Liver (tissue), 9 donors: ENCODE results near the gene LGI1. TPM values are rescaled to one million over a fixed set of nuclear protein-coding genes. Genes with fewer than 3 reads are reported as not detected.

Source experiments
- DNase-seq: peaks from one replicate; pipeline ENCODE4 v3.0.0-alpha.2; 2017; ENCODE audit warnings: low spot score
- H3K27ac ChIP-seq, 2 donors: one replicate each; pipeline ENCODE4 v1.7.0; 2013; ENCODE audit warnings: inconsistent platforms in 2 of 2, low read length in 2 of 2, control low read depth in 1 of 2, low read depth in 1 of 2, mild to moderate bottlenecking in 1 of 2
- H3K27me3 ChIP-seq, 4 donors: one replicate each; pipeline versions ENCODE4 v1.6.1 to v1.7.0; 2013; ENCODE audit warnings: low read length in 3 of 4, inconsistent platforms in 1 of 4, mild to moderate bottlenecking in 1 of 4, moderate library complexity in 1 of 4; ENCODE audit not compliant: control insufficient read depth in 4 of 4, insufficient read depth in 4 of 4
- H3K36me3 ChIP-seq, 4 donors: one replicate each; pipeline versions ENCODE4 v1.6.1 to v1.7.0; 2013; ENCODE audit warnings: low read length in 3 of 4, mild to moderate bottlenecking in 3 of 4, low read depth in 1 of 4, moderate library complexity in 1 of 4; ENCODE audit not compliant: control insufficient read depth in 4 of 4, insufficient read depth in 3 of 4
- H3K4me1 ChIP-seq, 4 donors: one replicate each; pipeline versions ENCODE4 v1.6.1 to v1.7.0; 2013; ENCODE audit warnings: low read length in 3 of 4, mild to moderate bottlenecking in 3 of 4, moderate library complexity in 1 of 4; ENCODE audit not compliant: control insufficient read depth in 4 of 4, insufficient read depth in 4 of 4
- H3K4me3 ChIP-seq, 3 donors: one replicate each; pipeline versions ENCODE4 v1.6.1 to v1.7.0; 2013; ENCODE audit warnings: low read length in 3 of 3, control low read depth in 1 of 3, low read depth in 1 of 3, mild to moderate bottlenecking in 1 of 3
- H3K9ac ChIP-seq, 2 donors: one replicate each; pipeline ENCODE4 v1.7.0; 2013; ENCODE audit warnings: low read length in 2 of 2, mild to moderate bottlenecking in 2 of 2, moderate library complexity in 2 of 2, control low read depth in 1 of 2, low read depth in 1 of 2
- H3K9me3 ChIP-seq, 4 donors: one replicate each; pipeline versions ENCODE4 v1.6.1 to v1.7.0; 2013; ENCODE audit warnings: low read length in 3 of 4; ENCODE audit not compliant: control insufficient read depth in 4 of 4
- ATF3 ChIP-seq: IDR thresholded peaks from 2 replicates; pipeline ENCODE4 v1.6.1; 2016; ENCODE audit warnings: antibody characterized with exemption
- CTCF ChIP-seq: fragments of 150-350 bp; IDR thresholded peaks from 2 replicates; pipeline ENCODE4 v1.5.1; 2017; ENCODE audit warnings: improper control_type of control experiment, low read depth, low read length; ENCODE audit not compliant: missing input control
- EGR1 ChIP-seq, 2 donors: IDR thresholded peaks; 2 replicates each; pipeline ENCODE4 v1.6.1; 2016 to 2018; ENCODE audit warnings: antibody characterized with exemption in 2 of 2, low read depth in 2 of 2
- FOXA2 ChIP-seq: IDR thresholded peaks from 2 replicates; pipeline ENCODE4 v1.6.1; 2016; ENCODE audit warnings: antibody characterized with exemption
- HNF4A ChIP-seq, 2 donors: conservative IDR thresholded peaks; 2 replicates each; pipeline ENCODE4 v1.6.1; 2016; ENCODE audit warnings: antibody characterized with exemption in 2 of 2, mild to moderate bottlenecking in 2 of 2
- HNF4G ChIP-seq: IDR thresholded peaks from 2 replicates; pipeline ENCODE4 v1.6.1; 2016; ENCODE audit warnings: antibody characterized with exemption
- JUND ChIP-seq, 2 donors: IDR thresholded peaks; 2 replicates each; pipeline ENCODE4 v1.6.1; 2016; ENCODE audit warnings: antibody characterized with exemption in 2 of 2
- MAX ChIP-seq: IDR thresholded peaks from 2 replicates; pipeline ENCODE4 v1.6.1; 2016; ENCODE audit warnings: antibody characterized with exemption
- NR2F2 ChIP-seq: IDR thresholded peaks from 2 replicates; pipeline ENCODE4 v1.6.1; 2016; ENCODE audit warnings: antibody characterized with exemption
- RAD21 ChIP-seq, 2 donors: IDR thresholded peaks; 2 replicates each; pipeline ENCODE4 v1.6.1; 2016; ENCODE audit warnings: antibody characterized with exemption in 2 of 2, mild to moderate bottlenecking in 2 of 2
- RXRA ChIP-seq, 2 donors: IDR thresholded peaks; 2 replicates each; pipeline ENCODE4 v1.6.1; 2017 to 2018; ENCODE audit warnings: antibody characterized with exemption in 2 of 2, mild to moderate bottlenecking in 1 of 2
- SP1 ChIP-seq: IDR thresholded peaks from 2 replicates; pipeline ENCODE4 v1.6.1; 2018; ENCODE audit warnings: antibody characterized with exemption, mild to moderate bottlenecking
- TAF1 ChIP-seq: conservative IDR thresholded peaks from 2 replicates; pipeline ENCODE4 v1.6.1; 2016; ENCODE audit warnings: antibody characterized with exemption, mild to moderate bottlenecking
- YY1 ChIP-seq: IDR thresholded peaks from 2 replicates; pipeline ENCODE4 v1.6.1; 2016; ENCODE audit warnings: antibody characterized with exemption, mild to moderate bottlenecking
- WGBS: extraction: QIAGEN DNeasy Blood & Tissue Kit; methylation state at CpG from one replicate; pipeline ENCODE4 v1.1.7; 2013; 5-methylcytosine and 5-hydroxymethylcytosine counted together
- polyA plus RNA-seq, 2 donors: library from polyadenylated mRNA; stranded (reverse) in 1 of 2; unstranded in 1 of 2; fragments of 200-250 nt in 1 of 2; fragments of >200 nt in 1 of 2; fragmentation: Nextera tagmentation in 1 of 2; extraction: Ambion mirVana in 1 of 2; gene quantifications; one replicate each; pipeline versions ENCODE4 v1.2.1 to v1.2.3, GENCODE V29; 2013 to 2015
- total RNA-seq, 2 donors: library from RNA; depleted of rRNA; stranded (reverse); fragments of >200 nt; gene quantifications; one replicate each; pipeline ENCODE4 v1.2.3, GENCODE V29; 2014
- TF ChIP-seq, protein P1 (sequence below): IDR thresholded peaks from 2 replicates; pipeline ENCODE4 v1.6.1; 2016; ENCODE audit warnings: antibody characterized with exemption
- donor health status: healthy.
- donor health status: healthy.
- donor health status: healthy.
- donor health status: healthy.
- donor health status: healthy.

Gene LGI1
- total and polyA plus RNA-seq, 4 donors, result 0.28 to 1.2 (median 1.1) TPM; not detected in 1

DNA sequence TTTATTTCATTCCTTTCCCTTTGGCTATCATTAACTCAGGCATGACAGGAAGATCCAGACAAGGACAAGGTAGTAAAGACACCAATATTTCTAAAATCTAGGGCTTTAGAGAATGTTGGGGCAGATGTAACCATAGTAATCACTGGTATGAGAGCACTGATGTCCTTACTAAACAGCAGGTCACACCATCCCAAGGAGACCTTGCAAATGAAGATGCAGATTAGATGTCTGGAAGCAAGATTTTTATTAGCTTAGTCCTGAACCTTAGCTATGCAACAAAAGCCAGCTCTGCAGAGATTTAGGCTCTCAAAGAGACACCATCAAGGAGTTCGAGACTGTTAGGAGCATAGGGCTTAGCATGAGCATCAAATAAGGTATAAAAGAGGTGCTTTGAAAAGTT, 31.7 kb upstream of the LGI1 start:
- 63% methylated on average over 1 of the region's 1 CpG for WGBS
- TF ChIP-seq MAX (no peak), YY1 (no peak), RAD21 (IDR thresholded peaks at IDR 0.05) (no peak), SP1 (no peak), TAF1 (no peak), JUND (IDR thresholded peaks at IDR 0.05) (no peak), FOXA2 (no peak), NR2F2 (no peak), ATF3 (no peak), HNF4A (conservative IDR thresholded peaks at IDR 0.05) (no peak)
- TF ChIP-seq, protein P1, sequence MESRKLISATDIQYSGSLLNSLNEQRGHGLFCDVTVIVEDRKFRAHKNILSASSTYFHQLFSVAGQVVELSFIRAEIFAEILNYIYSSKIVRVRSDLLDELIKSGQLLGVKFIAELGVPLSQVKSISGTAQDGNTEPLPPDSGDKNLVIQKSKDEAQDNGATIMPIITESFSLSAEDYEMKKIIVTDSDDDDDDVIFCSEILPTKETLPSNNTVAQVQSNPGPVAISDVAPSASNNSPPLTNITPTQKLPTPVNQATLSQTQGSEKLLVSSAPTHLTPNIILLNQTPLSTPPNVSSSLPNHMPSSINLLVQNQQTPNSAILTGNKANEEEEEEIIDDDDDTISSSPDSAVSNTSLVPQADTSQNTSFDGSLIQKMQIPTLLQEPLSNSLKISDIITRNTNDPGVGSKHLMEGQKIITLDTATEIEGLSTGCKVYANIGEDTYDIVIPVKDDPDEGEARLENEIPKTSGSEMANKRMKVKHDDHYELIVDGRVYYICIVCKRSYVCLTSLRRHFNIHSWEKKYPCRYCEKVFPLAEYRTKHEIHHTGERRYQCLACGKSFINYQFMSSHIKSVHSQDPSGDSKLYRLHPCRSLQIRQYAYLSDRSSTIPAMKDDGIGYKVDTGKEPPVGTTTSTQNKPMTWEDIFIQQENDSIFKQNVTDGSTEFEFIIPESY, result no peak
- no peak overlapping the region for H3K27ac ChIP-seq
- H3K36me3 ChIP-seq, result no peaks in the 10 kb centered on the region
- no peaks in the 10 kb centered on the region for H3K4me1 ChIP-seq
- peaks cover 0 to 3% (median 2%) of the 10 kb centered on the region in 4 donors for H3K27me3 ChIP-seq
- H3K9me3 ChIP-seq, result no peaks in the 10 kb centered on the region
- no peak for DNase-seq
- H3K9ac ChIP-seq, result no peak overlapping the region
- H3K4me3 ChIP-seq, result no peak overlapping the region

GRCh38 chr10:93741367-93741766, 16.4 kb upstream of the LGI1 start:
- 80% methylated on average over 3 of the region's 3 CpGs for WGBS
- TF ChIP-seq MAX (no peak), EGR1 (IDR thresholded peaks at IDR 0.05; ENCODE audit: low read depth in 2 of 2) (no peak), TAF1 (no peak), CTCF (no peak), FOXA2 (no peak), RAD21 (IDR thresholded peaks at IDR 0.05) (no peak), RXRA (IDR thresholded peaks at IDR 0.05) (no peak), YY1 (no peak), HNF4G (no peak), NR2F2 (no peak)
- no peak overlapping the region for H3K4me3 ChIP-seq
- H3K36me3 ChIP-seq, result no peaks in the 10 kb centered on the region
- no peaks in the 10 kb centered on the region for H3K9me3 ChIP-seq
- H3K27ac ChIP-seq, result no peak overlapping the region
- H3K27me3 ChIP-seq, result no peaks in the 10 kb centered on the region
- no peak overlapping the region for H3K9ac ChIP-seq
- H3K4me1 ChIP-seq, result peaks cover 0 to 5% (median 0%) of the 10 kb centered on the region in 4 donors
- DNase-seq, result no peak
